Measurements from ENCODE around the gene MRPS26. TPM values are rescaled to one million over a fixed set of nuclear protein-coding genes. Genes with fewer than 3 reads are reported as not detected.

The MRPS26 gene
- total and polyA plus RNA-seq, 4 donors: 26.9 to 65.2 (median 40.3) TPM

- Histone ChIP-seq H3K36me3 (ENCODE audit: control insufficient read depth in 4 of 4, insufficient read depth in 3 of 4, low read depth in 1 of 4, low read length in 3 of 4) (peaks cover 9 to 27% (median 18%) of the 10 kb centered on the region in 4 donors), H3K9me3 (ENCODE audit: control insufficient read depth in 4 of 4, low read length in 3 of 4) (no peaks in the 10 kb centered on the region), H3K4me3 (ENCODE audit: low read depth in 1 of 3, low read length in 3 of 3) (no peak overlapping the region), H3K4me1 (ENCODE audit: control insufficient read depth in 4 of 4, insufficient read depth in 4 of 4, low read length in 3 of 4) (peaks cover 0 to 27% (median 16%) of the 10 kb centered on the region in 4 donors), H3K27me3 (ENCODE audit: control insufficient read depth in 4 of 4, insufficient read depth in 4 of 4, low read length in 3 of 4) (no peaks in the 10 kb centered on the region), H3K9ac (ENCODE audit: low read depth in 1 of 2, low read length in 2 of 2) (no peak overlapping the region), H3K27ac (ENCODE audit: low read depth in 1 of 2, low read length in 2 of 2) (no peak overlapping the region)
- DNase-seq (ENCODE audit: low spot score): no peak
- TF ChIP-seq, protein P1, sequence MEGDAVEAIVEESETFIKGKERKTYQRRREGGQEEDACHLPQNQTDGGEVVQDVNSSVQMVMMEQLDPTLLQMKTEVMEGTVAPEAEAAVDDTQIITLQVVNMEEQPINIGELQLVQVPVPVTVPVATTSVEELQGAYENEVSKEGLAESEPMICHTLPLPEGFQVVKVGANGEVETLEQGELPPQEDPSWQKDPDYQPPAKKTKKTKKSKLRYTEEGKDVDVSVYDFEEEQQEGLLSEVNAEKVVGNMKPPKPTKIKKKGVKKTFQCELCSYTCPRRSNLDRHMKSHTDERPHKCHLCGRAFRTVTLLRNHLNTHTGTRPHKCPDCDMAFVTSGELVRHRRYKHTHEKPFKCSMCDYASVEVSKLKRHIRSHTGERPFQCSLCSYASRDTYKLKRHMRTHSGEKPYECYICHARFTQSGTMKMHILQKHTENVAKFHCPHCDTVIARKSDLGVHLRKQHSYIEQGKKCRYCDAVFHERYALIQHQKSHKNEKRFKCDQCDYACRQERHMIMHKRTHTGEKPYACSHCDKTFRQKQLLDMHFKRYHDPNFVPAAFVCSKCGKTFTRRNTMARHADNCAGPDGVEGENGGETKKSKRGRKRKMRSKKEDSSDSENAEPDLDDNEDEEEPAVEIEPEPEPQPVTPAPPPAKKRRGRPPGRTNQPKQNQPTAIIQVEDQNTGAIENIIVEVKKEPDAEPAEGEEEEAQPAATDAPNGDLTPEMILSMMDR (IDR thresholded peaks at IDR 0.05; ENCODE audit: low read depth, low read length, missing input control): no peak
- TF ChIP-seq FOXA1 (IDR thresholded peaks at IDR 0.05) (no peak), HNF4A (conservative IDR thresholded peaks at IDR 0.05) (no peak), RXRA (IDR thresholded peaks at IDR 0.05) (no peak), REST (IDR thresholded peaks at IDR 0.05) (no peak), EGR1 (IDR thresholded peaks at IDR 0.05; ENCODE audit: low read depth in 2 of 2) (no peak), FOXA2 (IDR thresholded peaks at IDR 0.05) (no peak), JUND (IDR thresholded peaks at IDR 0.05) (no peak), ZBTB33 (IDR thresholded peaks at IDR 0.05) (no peak), TAF1 (conservative IDR thresholded peaks at IDR 0.05) (no peak)
- 90% methylated on average over 14 of the region's 14 CpGs for WGBS
Measured at GRCh38 chr20:3047486-3048419, 1.9 kb downstream of the MRPS26 start.

DNA sequence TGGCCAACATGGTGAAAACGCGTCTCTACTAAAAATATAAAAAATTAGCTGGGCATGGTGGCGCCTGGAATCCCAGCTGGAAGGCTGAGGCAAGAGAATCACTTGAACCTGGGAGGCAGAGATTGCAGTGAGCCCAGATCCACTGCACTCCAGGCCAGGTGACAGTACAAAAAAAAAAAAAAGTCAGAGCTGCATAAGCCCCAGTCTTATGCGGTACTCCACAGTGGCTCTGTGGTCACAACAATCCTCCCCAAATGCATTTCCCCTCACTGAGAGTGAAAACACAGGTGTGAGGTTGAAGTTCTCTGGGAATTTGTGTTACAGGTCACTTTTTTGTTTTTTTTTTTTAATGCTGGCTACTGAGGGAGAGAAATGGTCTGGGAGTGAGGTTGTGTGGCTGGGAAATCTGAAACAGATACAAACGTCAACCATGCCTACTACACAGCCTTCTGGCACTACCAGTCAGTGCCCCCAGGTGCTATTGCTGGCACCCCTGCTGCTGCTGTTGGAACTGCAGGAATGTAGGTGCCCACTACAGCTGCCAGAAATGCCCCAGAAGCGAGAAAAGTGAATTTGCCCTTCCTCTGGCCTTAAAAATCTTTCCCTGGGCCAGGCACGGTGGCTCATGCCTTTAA, 5.7 kb downstream of the MRPS26 start:
- no peak for DNase-seq (ENCODE audit: low spot score)
- WGBS: 76% methylated on average over 7 of the region's 7 CpGs
- peaks cover 9 to 27% (median 18%) of the 10 kb centered on the region in 4 donors for H3K36me3 ChIP-seq (ENCODE audit: control insufficient read depth in 4 of 4, insufficient read depth in 3 of 4, low read depth in 1 of 4, low read length in 3 of 4)
- H3K4me1 ChIP-seq (ENCODE audit: control insufficient read depth in 4 of 4, insufficient read depth in 4 of 4, low read length in 3 of 4): peaks cover 0 to 16% (median 10%) of the 10 kb centered on the region in 4 donors
- no peak overlapping the region for H3K4me3 ChIP-seq (ENCODE audit: low read depth in 1 of 3, low read length in 3 of 3)
- no peak overlapping the region for H3K9ac ChIP-seq (ENCODE audit: low read depth in 1 of 2, low read length in 2 of 2)
- no peaks in the 10 kb centered on the region for H3K27me3 ChIP-seq (ENCODE audit: control insufficient read depth in 4 of 4, insufficient read depth in 4 of 4, low read length in 3 of 4)
- no peak overlapping the region for H3K27ac ChIP-seq (ENCODE audit: low read depth in 1 of 2, low read length in 2 of 2)
- H3K9me3 ChIP-seq (ENCODE audit: control insufficient read depth in 4 of 4, low read length in 3 of 4): no peaks in the 10 kb centered on the region
- TF ChIP-seq NR2F2 (IDR thresholded peaks at IDR 0.05) (no peak), FOXA2 (IDR thresholded peaks at IDR 0.05) (no peak), EGR1 (IDR thresholded peaks at IDR 0.05; ENCODE audit: low read depth in 2 of 2) (no peak), HNF4G (IDR thresholded peaks at IDR 0.05) (no peak), JUND (IDR thresholded peaks at IDR 0.05) (no peak), REST (IDR thresholded peaks at IDR 0.05) (no peak), ZBTB33 (IDR thresholded peaks at IDR 0.05) (no peak), RXRA (IDR thresholded peaks at IDR 0.05) (no peak)
- TF ChIP-seq, protein P1 (IDR thresholded peaks at IDR 0.05; ENCODE audit: low read depth, low read length, missing input control): no peak
